HEK293 (cell line): Measurements from ENCODE around the gene RAVER2.

Source experiments
- ELK4 ChIP-seq: IDR thresholded peaks from 2 replicates; pipeline ENCODE4 v1.6.1; 2011; ENCODE audit warnings: mild to moderate bottlenecking, low read depth, low read length, borderline replicate concordance
- HOXA7 ChIP-seq: sonication (generic); formaldehyde crosslinking; IDR thresholded peaks from 2 replicates; pipeline ENCODE4 v1.8.1; 2022; ENCODE audit warnings: missing genetic modification reagents, borderline replicate concordance
- MEIS1 ChIP-seq: sonication (generic); formaldehyde crosslinking; IDR thresholded peaks from 2 replicates; pipeline ENCODE4 v1.8.1; 2022; ENCODE audit warnings: missing genetic modification reagents, mild to moderate bottlenecking, borderline replicate concordance
- ZNF404 ChIP-seq: fragments of 450-650 bp; formaldehyde crosslinking; IDR thresholded peaks from 2 replicates; pipeline ENCODE4 v1.5.1; 2017; ENCODE audit warnings: missing biosample characterization, missing genetic modification characterization
- ZNF473 ChIP-seq: fragments of 450-650 bp; formaldehyde crosslinking; IDR thresholded peaks from 2 replicates; pipeline ENCODE4 v1.5.1; 2017; ENCODE audit warnings: missing biosample characterization, missing genetic modification characterization
- TF ChIP-seq, protein P1 (sequence below): fragments of 450-650 bp; formaldehyde crosslinking; IDR thresholded peaks from 2 replicates; pipeline ENCODE4 v1.5.1; 2016; ENCODE audit warnings: missing biosample characterization, missing genetic modification characterization
- TF ChIP-seq, protein P2 (sequence below): fragments of 450-650 bp; formaldehyde crosslinking; IDR thresholded peaks from 2 replicates; pipeline ENCODE4 v1.5.1; 2016; ENCODE audit warnings: missing biosample characterization, missing genetic modification characterization

- TF ChIP-seq, protein P1, sequence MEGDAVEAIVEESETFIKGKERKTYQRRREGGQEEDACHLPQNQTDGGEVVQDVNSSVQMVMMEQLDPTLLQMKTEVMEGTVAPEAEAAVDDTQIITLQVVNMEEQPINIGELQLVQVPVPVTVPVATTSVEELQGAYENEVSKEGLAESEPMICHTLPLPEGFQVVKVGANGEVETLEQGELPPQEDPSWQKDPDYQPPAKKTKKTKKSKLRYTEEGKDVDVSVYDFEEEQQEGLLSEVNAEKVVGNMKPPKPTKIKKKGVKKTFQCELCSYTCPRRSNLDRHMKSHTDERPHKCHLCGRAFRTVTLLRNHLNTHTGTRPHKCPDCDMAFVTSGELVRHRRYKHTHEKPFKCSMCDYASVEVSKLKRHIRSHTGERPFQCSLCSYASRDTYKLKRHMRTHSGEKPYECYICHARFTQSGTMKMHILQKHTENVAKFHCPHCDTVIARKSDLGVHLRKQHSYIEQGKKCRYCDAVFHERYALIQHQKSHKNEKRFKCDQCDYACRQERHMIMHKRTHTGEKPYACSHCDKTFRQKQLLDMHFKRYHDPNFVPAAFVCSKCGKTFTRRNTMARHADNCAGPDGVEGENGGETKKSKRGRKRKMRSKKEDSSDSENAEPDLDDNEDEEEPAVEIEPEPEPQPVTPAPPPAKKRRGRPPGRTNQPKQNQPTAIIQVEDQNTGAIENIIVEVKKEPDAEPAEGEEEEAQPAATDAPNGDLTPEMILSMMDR (tag by site-specific recombination), result no peak
- TF ChIP-seq HOXA7 (CRISPR knock-in tag) (no peak), ZNF473 (tag by site-specific recombination) (no peak), ZNF404 (tag by site-specific recombination) (no peak), ELK4 (no peak), MEIS1 (CRISPR knock-in tag) (no peak)
- TF ChIP-seq, protein P2, sequence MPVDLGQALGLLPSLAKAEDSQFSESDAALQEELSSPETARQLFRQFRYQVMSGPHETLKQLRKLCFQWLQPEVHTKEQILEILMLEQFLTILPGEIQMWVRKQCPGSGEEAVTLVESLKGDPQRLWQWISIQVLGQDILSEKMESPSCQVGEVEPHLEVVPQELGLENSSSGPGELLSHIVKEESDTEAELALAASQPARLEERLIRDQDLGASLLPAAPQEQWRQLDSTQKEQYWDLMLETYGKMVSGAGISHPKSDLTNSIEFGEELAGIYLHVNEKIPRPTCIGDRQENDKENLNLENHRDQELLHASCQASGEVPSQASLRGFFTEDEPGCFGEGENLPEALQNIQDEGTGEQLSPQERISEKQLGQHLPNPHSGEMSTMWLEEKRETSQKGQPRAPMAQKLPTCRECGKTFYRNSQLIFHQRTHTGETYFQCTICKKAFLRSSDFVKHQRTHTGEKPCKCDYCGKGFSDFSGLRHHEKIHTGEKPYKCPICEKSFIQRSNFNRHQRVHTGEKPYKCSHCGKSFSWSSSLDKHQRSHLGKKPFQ (tag by site-specific recombination), result no peak
Observed at GRCh38 chr1:64765012-64765411, 20.1 kb downstream of the RAVER2 start.
